H9 (cell line): ENCODE data around the gene ARSG. TPM values are rescaled to one million over a fixed set of nuclear protein-coding genes. Genes with fewer than 3 reads are reported as not detected.

Source experiments
- DNase-seq: peaks from one replicate; pipeline ENCODE4 v3.0.0-alpha.2; 2017
- H2AFZ ChIP-seq: one replicate; pipeline ENCODE4 v1.6.1; 2013; ENCODE audit warnings: mild to moderate bottlenecking, low read length, control low read depth, moderate library complexity
- H2AK5ac ChIP-seq: 2 replicates; pipeline ENCODE4 v1.6.1; 2013; ENCODE audit warnings: low read length, control low read depth, mixed read lengths; ENCODE audit not compliant: insufficient read length
- H2BK120ac ChIP-seq: one replicate; pipeline ENCODE4 v1.6.1; 2013; ENCODE audit warnings: low read depth, mild to moderate bottlenecking, low read length, control low read depth, inconsistent platforms; ENCODE audit not compliant: poor library complexity, severe bottlenecking
- H2BK12ac ChIP-seq: 2 replicates; pipeline ENCODE4 v1.6.1; 2013; ENCODE audit warnings: low read length, control low read depth, mixed read lengths, low read depth; ENCODE audit not compliant: insufficient read length
- H2BK15ac ChIP-seq: 2 replicates; pipeline ENCODE4 v1.6.1; 2013; ENCODE audit warnings: low read depth, low read length, control low read depth
- H2BK20ac ChIP-seq: one replicate; pipeline ENCODE4 v1.6.1; 2013; ENCODE audit warnings: low read depth, mild to moderate bottlenecking, low read length, control low read depth, inconsistent platforms; ENCODE audit not compliant: poor library complexity, severe bottlenecking
- H2BK5ac ChIP-seq: 2 replicates; pipeline ENCODE4 v1.6.1; 2013; ENCODE audit warnings: low read length, control low read depth, mixed read lengths; ENCODE audit not compliant: insufficient read length
- H3K14ac ChIP-seq: 2 replicates; pipeline ENCODE4 v1.6.1; 2013; ENCODE audit warnings: low read length, control low read depth; ENCODE audit not compliant: insufficient read depth
- H3K18ac ChIP-seq: 2 replicates; pipeline ENCODE4 v1.6.1; 2013; ENCODE audit warnings: low read depth, mild to moderate bottlenecking, mixed read lengths, low read length, control low read depth; ENCODE audit not compliant: insufficient read length
- H3K23ac ChIP-seq: 2 replicates; pipeline ENCODE4 v1.6.1; 2013; ENCODE audit warnings: low read length, control low read depth, mixed read lengths, low read depth; ENCODE audit not compliant: insufficient read length
- H3K23me2 ChIP-seq: 2 replicates; pipeline ENCODE4 v1.6.1; 2013; ENCODE audit warnings: low read depth, mild to moderate bottlenecking, mixed read lengths, low read length, control low read depth; ENCODE audit not compliant: insufficient read length, poor library complexity, severe bottlenecking
- H3K27ac ChIP-seq: 2 replicates; pipeline ENCODE4 v1.5.1; 2013; ENCODE audit warnings: low read length, control low read depth, mixed read lengths, low read depth; ENCODE audit not compliant: insufficient read length
- H3K27me3 ChIP-seq: 2 replicates; pipeline ENCODE4 v1.6.1; 2013; ENCODE audit warnings: low read length, control low read depth, inconsistent platforms; ENCODE audit not compliant: insufficient read depth
- H3K4ac ChIP-seq: 2 replicates; pipeline ENCODE4 v1.6.1; 2013; ENCODE audit warnings: low read depth, mild to moderate bottlenecking, control low read depth, inconsistent platforms, low read length, moderate library complexity
- H3K4me1 ChIP-seq: 2 replicates; pipeline ENCODE4 v1.6.1; 2013; ENCODE audit warnings: low read length, control low read depth, inconsistent platforms; ENCODE audit not compliant: insufficient read depth
- H3K4me2 ChIP-seq: 2 replicates; pipeline ENCODE4 v1.6.1; 2013; ENCODE audit warnings: low read length, control low read depth, mixed read lengths; ENCODE audit not compliant: insufficient read length, insufficient read depth
- H3K56ac ChIP-seq: 2 replicates; pipeline ENCODE4 v1.6.1; 2013; ENCODE audit warnings: low read depth, mild to moderate bottlenecking, mixed read lengths, low read length, control low read depth; ENCODE audit not compliant: insufficient read length
- H3K79me1 ChIP-seq: 2 replicates; pipeline ENCODE4 v1.6.1; 2013; ENCODE audit warnings: low read depth, mild to moderate bottlenecking, moderate library complexity, low read length, control low read depth, inconsistent platforms; ENCODE audit not compliant: insufficient read depth, poor library complexity, severe bottlenecking
- H3K79me2 ChIP-seq: 2 replicates; pipeline ENCODE4 v1.6.1; 2013; ENCODE audit warnings: low read length, control low read depth, inconsistent platforms; ENCODE audit not compliant: insufficient read depth
- H3K9ac ChIP-seq: 2 replicates; pipeline ENCODE4 v1.6.1; 2013; ENCODE audit warnings: low read length, control low read depth, mixed read lengths; ENCODE audit not compliant: insufficient read length; ENCODE audit errors: extremely low read depth
- H3K9me3 ChIP-seq: one replicate; pipeline ENCODE4 v1.6.1; 2013; ENCODE audit warnings: low read depth, low read length, inconsistent platforms; ENCODE audit not compliant: control insufficient read depth
- H3T11ph ChIP-seq: one replicate; pipeline ENCODE4 v1.6.1; 2013; ENCODE audit warnings: mild to moderate bottlenecking, low read length, control low read depth, inconsistent platforms
- H4K20me1 ChIP-seq: one replicate; pipeline ENCODE4 v1.6.1; 2013; ENCODE audit not compliant: control insufficient read depth, insufficient read length, insufficient read depth
- H4K5ac ChIP-seq: 2 replicates; pipeline ENCODE4 v1.6.1; 2013; ENCODE audit warnings: low read depth, mild to moderate bottlenecking, mixed read lengths, low read length, control low read depth; ENCODE audit not compliant: insufficient read length
- H4K8ac ChIP-seq: replicated peaks from 2 replicates; pipeline ENCODE4 v1.6.1; 2013; ENCODE audit warnings: low read length, control low read depth, mixed read lengths, low read depth; ENCODE audit not compliant: insufficient read length
- H4K91ac ChIP-seq: 2 replicates; pipeline ENCODE4 v1.6.1; 2013; ENCODE audit warnings: low read depth, mild to moderate bottlenecking, moderate library complexity, mixed read lengths, low read length, control low read depth; ENCODE audit not compliant: insufficient read length
- H3K27ac Mint-ChIP-seq, 3 experiments: 2 replicates in 2 of 3; 3 replicates in 1 of 3; pipeline ENCODE4 v1.8.0; 2020 to 2021; ENCODE audit warnings: mixed read lengths in 3 of 3, mild to moderate bottlenecking in 1 of 3, moderate library complexity in 1 of 3
- H3K27me3 Mint-ChIP-seq: 2 replicates; pipeline ENCODE4 v1.8.0; 2021; ENCODE audit warnings: low read depth, mild to moderate bottlenecking, moderate library complexity, mixed read lengths
- H3K36me3 Mint-ChIP-seq, 3 experiments: 2 replicates in 2 of 3; 3 replicates in 1 of 3; pipeline ENCODE4 v1.8.0; 2020 to 2021; ENCODE audit warnings: low read depth in 3 of 3, mixed read lengths in 3 of 3; ENCODE audit not compliant: insufficient read depth in 1 of 3
- H3K4me1 Mint-ChIP-seq, 2 experiments: 2 replicates each; pipeline ENCODE4 v1.8.0; 2020; ENCODE audit warnings: mixed read lengths in 2 of 2
- H3K4me3 Mint-ChIP-seq, 2 experiments: 2 replicates in 1 of 2; 3 replicates in 1 of 2; pipeline ENCODE4 v1.8.0; 2020 to 2021; ENCODE audit warnings: mild to moderate bottlenecking in 2 of 2, mixed read lengths in 2 of 2, moderate library complexity in 1 of 2
- H3K9me3 Mint-ChIP-seq, 2 experiments: 2 replicates in 1 of 2; 3 replicates in 1 of 2; pipeline ENCODE4 v1.8.0; 2020; ENCODE audit warnings: mild to moderate bottlenecking in 2 of 2, mixed read lengths in 2 of 2, moderate library complexity in 1 of 2
- CTCF ChIP-seq: fragments of 200-600 bp; sonication (generic); conservative IDR thresholded peaks from 3 replicates; pipeline ENCODE4 v1.8.0; 2021; ENCODE audit warnings: antibody characterized with exemption, mild to moderate bottlenecking
- WGBS: extraction: QIAGEN DNeasy Blood & Tissue Kit; methylation state at CpG from one replicate; pipeline ENCODE4 v1.1.7; 2013; ENCODE audit warnings: missing lambda C conversion rate, low lambda C conversion rate, mixed read lengths; ENCODE audit not compliant: insufficient read length; ENCODE audit errors: extremely low coverage; 5-methylcytosine and 5-hydroxymethylcytosine counted together
- total RNA-seq: library from RNA; stranded (reverse); gene quantifications from 2 replicates; pipeline ENCODE4 v1.2.1, GENCODE V29; 2021

ARSG gene
- total RNA-seq, 1 experiment from 2014 or later, result 3.6 TPM

- H4K8ac ChIP-seq, result no peak overlapping the region
- no peak overlapping the region for H2BK12ac ChIP-seq
- H3K9me3 ChIP-seq, result no peaks in the 10 kb centered on the region
- no peak overlapping the region for H2BK120ac ChIP-seq
- no peaks in the 10 kb centered on the region for H3K79me2 ChIP-seq
- H3T11ph ChIP-seq, result no peak overlapping the region
- no peaks in the 10 kb centered on the region for H3K27me3 ChIP-seq
- no CpG with 5 or more reads among the region's 12 CpGs for WGBS
- H4K20me1 ChIP-seq, result no peaks in the 10 kb centered on the region
- no peak overlapping the region for H2BK20ac ChIP-seq
- no peak overlapping the region for H3K14ac ChIP-seq
- no peak for TF ChIP-seq CTCF
- Mint-ChIP-seq H3K36me3 (peaks cover 0 to 6% (median 5%) of the 10 kb centered on the region in 3 experiments; a peak in 4 of 7 replicates), H3K27ac (no peak overlapping the region; a peak in 1 of 7 replicates), H3K27me3 (peaks cover 2% of the 10 kb centered on the region), H3K9me3 (peaks cover 5 to 7% of the 10 kb centered on the region in 2 experiments; a peak in 4 of 5 replicates), H3K4me1 (peaks cover 11% of the 10 kb centered on the region in 2 experiments), H3K4me3 (no peak overlapping the region)
- H4K91ac ChIP-seq, result no peak overlapping the region
- no peak overlapping the region for H4K5ac ChIP-seq
- no peak overlapping the region for H2BK5ac ChIP-seq
- H3K23ac ChIP-seq, result no peak overlapping the region
- H2AK5ac ChIP-seq, result no peak overlapping the region
- H3K79me1 ChIP-seq, result no peaks in the 10 kb centered on the region
- peak; percentile 29 for DNase-seq
- H3K23me2 ChIP-seq, result no peaks in the 10 kb centered on the region
- H3K9ac ChIP-seq, result no peak overlapping the region
- no peak overlapping the region for H3K4ac ChIP-seq
- H3K56ac ChIP-seq, result no peak overlapping the region
- H3K27ac ChIP-seq, result no peak overlapping the region
- H2AFZ ChIP-seq, result no peak overlapping the region
- no peak overlapping the region for H3K18ac ChIP-seq
- no peak overlapping the region for H2BK15ac ChIP-seq
- no peak overlapping the region for H3K4me2 ChIP-seq
- no peaks in the 10 kb centered on the region for H3K4me1 ChIP-seq
These were observed 103.5 kb downstream of the ARSG start for GRCh38 chr17:68394608-68395331.
